GM21723 (cell line): ENCODE results near the gene UHMK1.

Source experiments
- ATAC-seq: cut with Tn5 transposase; IDR thresholded peaks from one replicate; pipeline ENCODE4 v1.9.1; 2021; ENCODE audit warnings: mild to moderate bottlenecking, moderate library complexity; ENCODE audit not compliant: unreplicated experiment

Gene UHMK1

DNA sequence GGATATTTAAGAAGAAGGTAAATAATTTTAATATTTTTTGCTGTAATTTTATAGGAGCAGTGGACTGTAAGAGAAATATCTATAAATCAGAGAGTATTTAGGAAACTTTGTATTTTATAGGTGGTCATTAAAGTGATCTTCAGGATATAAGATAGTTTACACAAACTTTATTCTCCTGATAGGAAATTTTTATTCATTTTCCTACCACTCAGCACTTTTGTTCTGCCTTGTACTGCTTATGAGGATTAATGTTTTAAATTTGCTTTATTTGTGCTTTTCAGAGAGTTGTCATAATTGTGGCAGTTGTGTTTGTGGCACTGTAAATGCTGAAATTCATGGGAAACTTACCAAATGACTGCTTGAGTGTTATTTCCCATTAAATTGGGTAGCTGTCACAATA, 29.7 kb downstream of the UHMK1 start:
- ATAC-seq, result no peak

DNA sequence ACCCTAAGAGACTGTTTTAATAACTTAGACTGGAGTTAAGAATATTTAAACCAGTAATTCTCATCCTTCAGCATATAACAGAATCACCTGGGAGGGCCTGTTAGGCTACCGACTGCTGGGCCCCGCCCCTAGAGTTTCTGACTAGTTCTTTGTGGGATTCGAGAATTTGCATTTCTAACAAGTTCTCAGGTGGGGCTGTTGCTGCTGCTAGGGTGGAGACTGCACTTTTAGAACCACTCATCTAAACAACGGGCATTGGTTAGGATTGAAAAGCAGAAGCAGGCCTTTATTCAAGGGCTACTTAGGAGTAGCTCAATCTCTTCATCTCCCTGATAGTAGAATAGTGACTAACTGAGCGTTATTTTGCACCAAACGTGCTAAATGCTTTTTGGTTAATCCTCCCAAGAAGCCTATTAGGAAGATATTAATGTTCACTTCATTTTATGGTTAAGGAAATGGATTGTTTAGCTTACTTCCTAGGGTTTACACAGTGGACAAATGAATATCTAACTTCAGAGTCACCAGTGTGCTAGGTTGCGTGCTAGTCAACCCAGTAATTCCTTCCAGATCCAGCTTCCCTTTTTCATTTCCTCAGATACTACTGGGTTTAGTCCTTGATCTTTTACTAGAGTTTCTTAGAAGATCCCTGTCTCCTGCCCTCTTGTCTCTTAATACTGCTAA, 32.8 kb downstream of the UHMK1 start:
- peak; percentile 88 for ATAC-seq

DNA sequence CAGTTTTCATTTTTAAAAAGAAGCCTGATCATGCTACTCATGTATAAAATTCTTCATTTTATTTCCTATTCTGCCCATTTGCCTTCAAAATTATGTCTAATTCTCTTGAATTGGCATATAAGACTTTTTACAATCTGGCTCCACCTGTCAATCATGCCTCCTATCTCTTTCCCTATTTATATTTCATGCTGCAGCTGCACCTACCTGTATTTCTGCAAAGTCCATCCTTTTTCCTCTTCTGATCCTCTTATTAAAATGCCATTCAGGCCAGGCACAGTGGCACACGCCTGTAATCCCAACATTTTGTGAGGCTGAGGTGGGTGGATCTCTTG, 33.3 kb downstream of the UHMK1 start:
- ATAC-seq, result no peak

DNA sequence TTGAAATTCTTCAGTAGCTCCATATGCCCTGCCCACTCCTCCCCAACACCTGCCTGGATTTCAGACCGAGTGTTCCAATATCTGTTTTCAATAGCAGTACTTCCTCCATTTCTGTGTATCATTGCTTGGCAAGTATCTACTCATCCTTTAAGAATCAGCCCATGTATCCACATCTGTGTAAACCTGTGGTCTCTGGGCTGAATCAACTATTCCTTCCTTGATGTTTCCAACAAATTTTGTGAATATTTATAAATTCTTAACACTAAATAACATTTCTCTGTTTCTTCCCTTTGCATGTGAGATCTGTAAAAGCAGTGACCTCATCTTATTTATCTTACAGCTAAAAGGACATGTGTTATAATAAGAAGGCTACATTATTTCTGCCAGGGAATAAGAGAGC, 37.9 kb downstream of the UHMK1 start:
- ATAC-seq, result no peak

DNA sequence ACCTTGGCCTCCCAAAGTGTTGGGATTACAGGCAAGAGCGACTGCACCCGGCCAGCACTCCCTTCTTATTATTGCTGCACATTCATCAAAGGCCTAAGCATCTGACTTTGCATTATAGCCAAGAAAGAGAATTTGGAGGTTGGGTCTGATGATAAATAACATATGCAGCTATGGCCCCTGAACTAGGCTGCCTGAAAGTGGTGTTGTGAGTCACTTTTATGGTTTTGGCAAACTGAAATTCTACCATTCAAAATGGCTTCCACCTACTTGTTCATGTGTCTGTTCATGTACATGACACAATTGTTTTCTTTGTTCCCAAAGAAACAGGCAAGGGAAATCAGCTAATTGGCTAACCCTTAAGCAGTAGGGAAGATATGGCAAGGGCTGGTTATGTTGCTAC, 38.9 kb downstream of the UHMK1 start:
- ATAC-seq, result no peak

DNA sequence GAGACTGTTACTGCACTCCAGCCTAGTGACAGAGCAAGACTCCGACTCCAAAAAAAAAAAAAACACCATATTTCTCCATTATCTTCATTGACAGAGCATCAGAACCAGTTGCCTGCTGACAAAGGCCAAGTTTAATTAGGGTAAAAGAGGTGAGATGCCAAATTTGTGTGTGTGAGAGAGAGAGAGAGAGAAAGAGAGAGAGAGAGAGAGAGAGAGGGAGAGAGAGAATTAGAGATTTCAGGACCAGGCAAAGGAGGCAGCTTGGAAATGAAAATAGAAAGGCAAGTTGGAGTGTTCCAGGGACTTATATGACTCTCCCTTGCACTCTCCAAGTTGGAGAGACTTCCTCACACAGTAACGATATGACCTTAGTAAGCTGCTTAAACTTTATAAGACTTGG, 39.6 kb downstream of the UHMK1 start:
- no peak for ATAC-seq

DNA sequence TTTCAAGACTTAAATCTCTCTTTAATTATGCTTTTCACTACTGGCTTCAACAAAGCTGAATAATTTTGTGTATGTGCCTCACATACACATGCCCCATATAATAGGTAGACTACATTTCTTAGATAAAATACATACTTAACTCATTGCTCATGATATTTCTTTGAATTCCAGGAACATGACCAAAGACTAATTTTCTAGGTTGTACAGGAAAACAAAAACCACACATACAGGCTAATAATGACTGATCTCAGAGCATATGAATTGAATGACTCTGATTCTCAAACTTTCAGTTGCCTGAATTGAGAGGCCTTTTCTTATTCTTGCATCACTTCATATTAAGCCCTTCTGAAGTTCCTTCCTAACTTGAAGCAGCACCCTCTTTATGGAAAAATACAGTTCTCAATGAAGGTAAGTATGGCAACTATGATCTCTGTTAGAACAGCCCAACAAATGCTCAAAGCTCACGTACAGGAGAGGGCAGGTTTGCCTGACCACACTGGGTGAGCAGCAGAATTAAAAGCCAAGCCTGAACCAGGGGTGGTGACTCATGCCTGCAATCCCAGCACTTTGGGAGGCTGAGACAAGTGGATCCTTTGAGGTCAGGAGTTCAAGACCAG, 41.3 kb downstream of the UHMK1 start:
- no peak for ATAC-seq

DNA sequence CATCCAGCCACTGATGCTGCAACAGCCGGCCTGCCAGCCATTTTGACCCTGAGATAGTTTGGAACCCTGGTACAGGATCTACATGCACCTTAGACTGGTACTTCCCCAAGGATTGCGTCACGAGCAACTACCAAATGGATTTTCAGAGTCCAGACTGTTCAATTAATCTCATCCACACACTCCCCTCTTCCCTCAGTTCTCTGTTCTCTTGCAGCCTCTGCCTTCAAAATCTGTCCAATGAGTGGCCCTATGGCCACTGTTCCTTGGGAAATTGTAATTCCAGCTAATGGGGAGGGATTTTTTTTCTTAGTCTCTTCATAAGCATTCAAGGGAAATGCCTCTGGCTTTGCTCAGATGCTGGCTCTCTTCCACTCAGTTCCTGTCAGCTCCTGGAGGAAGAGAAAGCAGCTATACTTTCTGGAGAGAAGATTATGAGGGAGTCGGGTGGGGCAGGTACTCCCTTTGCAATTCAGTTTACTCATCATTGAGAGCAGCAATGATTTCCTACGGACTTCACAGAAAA, 44.1 kb downstream of the UHMK1 start:
- no peak for ATAC-seq

DNA sequence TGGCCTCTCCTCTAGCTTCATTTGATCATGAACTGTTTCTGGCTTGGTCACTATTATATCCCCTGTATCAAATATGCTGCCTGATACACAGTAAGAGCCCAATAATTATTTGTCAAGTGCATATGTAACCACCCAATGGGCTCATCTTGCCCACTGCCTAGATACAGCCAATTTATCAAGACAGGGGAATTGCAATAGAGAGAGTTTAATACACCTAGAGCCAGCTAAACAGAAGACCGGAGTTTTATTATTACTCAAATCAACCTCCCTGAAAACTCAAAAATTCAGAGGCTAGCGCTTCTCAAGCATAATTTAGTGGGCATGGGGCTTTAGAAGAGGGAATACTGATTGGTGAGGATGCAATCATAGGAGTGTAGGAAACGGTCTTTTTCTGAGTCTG, 45.6 kb downstream of the UHMK1 start:
- ATAC-seq, result no peak

DNA sequence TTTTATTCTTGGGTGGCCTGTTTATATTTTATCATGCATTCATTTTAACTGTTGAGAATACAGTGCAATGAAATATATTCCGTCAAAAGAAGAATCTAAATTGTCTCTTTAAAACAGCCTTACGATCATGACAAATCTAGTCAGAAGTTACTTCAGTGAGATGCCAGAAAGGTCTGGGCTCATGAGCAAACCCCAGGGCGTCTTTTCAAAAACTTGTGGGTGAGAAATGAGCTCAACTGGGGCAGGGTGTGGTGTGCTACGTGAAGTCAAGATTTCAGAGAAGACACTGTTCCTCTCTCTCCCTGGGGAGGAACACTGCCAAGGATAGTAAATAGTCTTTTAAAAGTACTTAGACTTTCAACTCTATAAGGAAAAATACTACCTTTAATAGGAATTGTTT, 50.6 kb downstream of the UHMK1 start:
- no peak for ATAC-seq

DNA sequence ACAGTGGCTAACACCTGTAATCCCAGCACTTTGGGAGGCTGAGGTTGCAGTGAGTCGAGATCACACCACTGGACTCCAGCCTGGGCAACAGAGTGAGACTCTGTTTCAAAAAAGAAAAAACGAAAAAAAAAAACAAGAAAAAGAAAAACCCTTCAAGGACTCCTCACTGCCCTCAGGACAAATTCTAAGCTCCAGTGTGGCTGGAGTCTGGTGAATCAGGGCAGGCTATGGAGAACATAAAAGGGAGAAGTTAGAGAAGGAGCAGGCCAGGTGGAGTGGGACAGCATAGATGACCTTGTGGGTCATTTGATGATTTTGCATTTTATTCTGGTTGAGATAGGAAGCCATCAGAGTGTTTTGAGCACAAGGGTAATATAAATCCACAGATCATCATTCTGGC, 51.4 kb downstream of the UHMK1 start:
- no peak for ATAC-seq

DNA sequence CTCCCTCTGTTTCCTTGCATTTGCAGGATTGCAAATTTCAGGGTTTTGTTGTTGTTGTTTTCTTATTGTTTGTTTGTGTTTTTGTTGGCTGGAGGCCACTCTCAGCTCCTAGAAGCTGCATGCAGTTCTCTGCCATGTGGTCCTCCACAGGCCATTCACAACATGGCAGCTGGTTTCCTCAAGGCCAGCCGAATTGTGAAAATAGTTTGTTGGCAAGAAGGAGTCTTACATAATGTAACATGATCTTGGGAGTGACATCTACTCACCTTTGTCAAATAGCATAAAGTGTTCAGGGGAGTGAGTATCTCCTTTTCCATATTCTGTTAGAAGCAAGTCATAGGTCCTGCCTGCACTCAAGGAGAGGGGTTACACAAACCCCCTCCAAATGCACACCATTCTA, 53.3 kb downstream of the UHMK1 start:
- no peak for ATAC-seq

DNA sequence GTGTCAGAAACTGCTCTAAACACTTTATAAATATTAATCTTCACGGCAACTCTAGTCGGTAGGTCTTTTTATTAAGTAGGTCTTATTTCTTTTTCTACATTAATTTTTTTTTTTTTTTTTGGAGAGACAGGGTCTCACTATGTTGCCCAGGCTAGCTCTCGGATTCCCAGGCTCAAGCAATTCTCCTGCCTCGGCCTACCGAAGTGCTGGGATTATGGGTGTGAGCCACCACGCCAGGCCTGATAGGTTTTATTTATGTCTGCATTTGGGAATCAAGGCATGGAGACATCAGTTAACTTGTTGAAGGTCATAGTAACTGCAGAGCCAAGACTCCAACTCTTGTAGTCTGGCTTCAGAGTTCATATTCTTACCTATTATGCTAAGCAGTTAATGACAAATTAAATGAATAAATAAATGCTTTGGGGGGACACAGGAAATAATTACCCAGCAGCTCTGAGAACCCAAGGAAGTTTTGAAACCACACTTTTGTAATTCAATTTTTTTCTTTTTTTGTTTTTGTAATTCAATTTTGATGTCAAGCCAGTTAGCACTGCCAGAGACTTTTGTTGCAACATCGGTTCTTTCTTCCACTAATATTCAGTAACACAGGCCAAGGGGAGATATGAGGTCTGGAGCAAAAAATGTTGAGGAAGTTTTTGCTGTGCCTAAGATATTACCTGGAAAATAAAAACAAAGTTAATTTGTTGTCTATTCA, 54.5 kb downstream of the UHMK1 start:
- no peak for ATAC-seq

DNA sequence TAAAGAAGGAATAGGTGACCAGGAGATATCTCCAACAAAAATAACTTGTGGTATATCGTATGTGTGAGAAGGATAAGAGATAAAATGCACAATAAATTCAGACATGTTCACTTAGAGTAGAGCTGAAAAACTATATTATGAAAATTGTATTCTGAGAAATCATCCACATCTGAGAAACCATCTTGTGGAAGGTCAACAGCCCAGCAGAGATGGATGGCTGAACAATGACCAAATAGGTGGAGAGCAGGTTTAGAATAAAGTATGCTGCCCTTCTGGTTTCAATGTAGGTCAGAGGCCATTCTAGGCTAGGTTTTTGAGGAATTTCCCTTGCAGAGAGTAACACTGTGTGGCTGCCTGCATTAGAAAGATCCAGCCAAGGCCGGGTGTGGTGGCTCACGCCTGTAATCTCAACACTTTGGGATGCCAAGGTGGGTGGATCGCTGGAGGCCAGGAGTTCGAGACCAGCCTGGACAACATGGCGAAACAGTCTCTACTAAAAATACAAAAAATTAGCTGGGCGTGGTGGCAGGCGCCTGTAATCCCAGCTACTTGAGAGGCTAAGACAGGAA, 55.1 kb downstream of the UHMK1 start:
- ATAC-seq, result no peak

DNA sequence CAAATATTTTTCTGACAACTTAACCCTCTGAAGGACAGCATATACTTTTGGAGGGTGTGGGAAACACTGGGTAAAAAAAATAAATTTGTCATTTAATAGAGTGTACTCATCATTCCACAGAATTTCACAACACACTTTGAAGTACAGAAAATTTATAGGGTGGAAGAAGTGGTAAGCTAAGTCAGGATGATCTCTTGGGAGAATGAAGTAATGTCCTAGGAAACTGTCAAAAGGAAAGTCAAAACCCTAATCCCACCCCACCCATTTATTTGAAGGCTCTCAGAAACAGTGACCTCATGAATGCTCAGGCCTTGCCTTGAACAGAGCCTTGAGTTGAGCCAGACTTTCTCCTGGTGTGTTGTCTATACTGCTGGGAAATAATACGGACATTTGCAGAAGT, 56.6 kb downstream of the UHMK1 start:
- no peak for ATAC-seq

DNA sequence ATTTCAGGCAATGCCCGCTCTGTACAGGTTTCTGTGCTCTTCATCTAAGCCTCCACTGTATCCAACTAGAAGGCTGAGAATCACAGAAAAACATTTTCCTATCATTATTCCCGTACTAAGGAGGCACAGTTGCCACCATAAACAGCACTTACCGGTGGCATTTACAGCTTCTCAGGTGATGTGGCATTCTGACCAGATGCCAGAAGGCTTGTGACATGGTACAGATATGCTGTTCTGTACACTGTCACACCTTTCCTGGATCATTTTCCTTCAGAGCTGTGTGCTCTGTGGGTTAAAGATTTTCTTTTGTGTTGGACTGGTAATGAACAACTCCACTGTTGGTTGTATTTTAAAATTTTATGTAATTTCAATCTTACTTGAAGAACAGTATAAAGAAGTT, 59.9 kb downstream of the UHMK1 start:
- ATAC-seq, result no peak

DNA sequence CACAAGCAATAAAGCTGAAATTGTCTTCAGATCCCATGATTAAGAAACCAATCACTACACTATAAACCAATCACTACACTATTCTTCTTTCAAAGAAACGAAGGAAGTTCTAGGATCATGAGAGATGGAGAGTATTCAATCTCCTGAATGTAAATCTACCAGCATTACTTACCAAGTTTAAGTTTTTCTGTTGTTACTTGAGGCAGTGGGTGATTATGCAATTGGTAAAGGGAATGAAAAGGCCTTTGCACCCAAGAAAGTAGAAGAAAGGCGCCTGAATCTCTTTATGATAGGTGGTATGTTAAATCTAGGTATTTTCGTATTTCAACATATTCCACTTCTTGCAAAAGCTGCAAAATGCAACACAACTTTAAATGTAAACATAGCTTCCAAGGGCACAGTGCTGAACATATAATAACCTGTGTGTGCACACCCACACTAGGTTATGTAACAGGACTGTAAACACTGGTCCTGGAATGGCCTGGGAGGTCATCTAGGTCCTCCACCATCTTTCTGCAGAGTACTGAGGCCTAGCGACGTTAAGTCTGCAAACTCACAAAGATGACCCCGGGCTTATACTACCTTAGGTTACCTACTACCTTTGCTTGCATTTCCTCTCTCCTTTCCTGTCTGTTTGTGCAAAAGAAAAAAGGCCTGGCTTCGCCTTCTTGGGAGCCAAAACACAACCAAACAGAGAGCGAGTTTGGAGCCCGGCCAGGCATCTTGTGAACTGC, 62.9 kb downstream of the UHMK1 start:
- no peak for ATAC-seq

DNA sequence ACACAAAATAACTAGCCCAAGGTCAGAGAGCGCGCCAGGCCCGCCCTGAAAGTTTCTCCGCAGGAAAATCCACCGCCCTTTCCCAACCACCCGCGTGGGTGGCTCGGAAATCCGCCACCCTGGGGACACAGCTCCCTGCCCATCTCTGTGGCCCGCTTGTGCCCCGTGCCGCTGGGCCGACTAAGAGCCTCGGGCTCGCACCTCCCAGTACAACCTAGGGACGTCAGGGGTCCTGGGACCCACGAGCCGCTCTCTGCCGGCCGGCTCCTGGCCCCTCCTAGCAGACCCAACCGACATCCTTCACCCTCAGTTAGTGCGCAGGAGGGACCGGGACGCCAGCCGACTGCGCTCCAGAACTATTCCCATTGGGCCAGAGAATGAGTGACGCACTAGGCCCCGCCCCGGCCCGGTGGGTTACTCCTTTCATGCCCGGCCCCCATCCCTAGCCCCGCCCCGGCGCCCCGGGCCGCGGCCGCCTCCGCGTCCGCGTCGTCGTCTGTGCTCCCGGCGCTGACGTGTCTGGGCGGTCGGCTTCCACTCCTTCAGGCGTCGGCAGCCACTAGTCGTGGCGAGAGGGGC, 63.5 kb downstream of the UHMK1 start:
- ATAC-seq, result peak; percentile 94

DNA sequence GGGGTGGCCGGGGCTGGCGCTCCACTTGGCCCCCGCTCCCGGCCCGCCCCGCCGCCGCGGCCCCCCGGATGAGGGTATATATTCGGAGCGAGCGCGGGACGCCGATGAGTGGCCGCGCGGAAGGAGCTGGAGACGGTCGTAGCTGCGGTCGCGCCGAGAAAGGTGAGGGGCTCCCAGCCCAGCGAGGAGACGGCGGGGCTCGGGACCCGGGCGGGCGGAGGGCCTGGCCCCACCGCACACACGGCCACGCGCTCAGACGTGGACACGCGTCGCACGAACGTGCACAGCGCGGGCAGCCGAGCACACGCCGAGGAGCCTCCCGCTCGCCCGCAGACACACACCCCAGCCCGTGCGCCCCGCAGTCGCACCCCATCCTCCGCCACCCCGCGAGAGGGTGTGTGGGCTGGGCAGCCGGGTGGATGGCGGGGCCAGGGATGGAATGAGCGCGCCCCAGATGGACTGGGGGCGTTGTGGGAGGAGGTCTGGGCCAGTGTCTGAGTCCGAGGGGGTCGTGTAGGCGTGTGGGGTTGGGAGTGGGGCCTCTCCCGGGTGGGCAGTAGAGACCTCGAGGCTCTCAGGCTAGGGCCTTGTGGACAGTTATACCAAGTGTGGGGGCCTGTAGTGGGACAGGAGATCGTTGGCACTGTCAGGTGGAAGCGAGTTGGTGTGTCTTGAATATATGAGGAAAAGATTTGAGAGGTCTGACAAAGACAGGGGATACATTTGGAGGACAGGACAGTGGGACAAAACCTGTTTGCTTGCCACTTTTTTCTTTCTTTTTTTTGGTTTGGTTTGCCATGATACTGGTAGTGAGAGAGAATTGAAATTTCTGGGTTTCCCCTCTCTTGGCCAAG, 64.2 kb downstream of the UHMK1 start, which contains the start of gene UAP1:
TSS of gene UAP1 (plus strand) at position 107 of the 854 bp plus-strand sequence. CDS start 4,347 bp downstream, outside the sequence.
- ATAC-seq, result peak; percentile 49

DNA sequence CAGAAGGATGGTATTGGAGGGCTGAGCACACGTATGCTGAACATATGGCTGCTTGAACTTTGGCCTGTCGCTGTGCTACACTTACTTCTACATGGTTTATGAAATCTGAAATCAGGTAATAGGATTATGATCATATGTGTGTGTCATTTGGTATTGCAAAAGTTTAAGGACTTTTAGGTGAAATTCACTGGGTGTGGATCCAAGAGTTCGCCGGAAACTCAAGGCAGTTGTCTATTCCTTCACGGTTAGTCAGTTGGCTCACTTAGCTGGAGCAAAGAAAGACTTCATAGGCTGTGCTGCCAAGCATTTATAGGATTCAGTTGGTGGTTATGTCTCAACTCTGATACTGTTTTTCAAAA, 64.8 kb downstream of the UHMK1 start:
- ATAC-seq, result no peak
